DND-41 (cell line): Measurements from ENCODE around the gene HLTF.

Source experiments
- ATAC-seq: fragments of 200-7000 bp; cut with Tn5 transposase; 3 replicates; pipeline ENCODE4 v1.9.1; 2021; ENCODE audit warnings: low read depth; ENCODE audit not compliant: insufficient read depth
- DNase-seq: peaks from one replicate; pipeline ENCODE4 v3.0.0-alpha.2; 2020
- H2AFZ ChIP-seq: 2 replicates; pipeline ENCODE4 v1.6.0; 2012; ENCODE audit warnings: low read depth, low read length
- H3K27ac ChIP-seq: 2 replicates; pipeline ENCODE4 v1.5.1; 2012; ENCODE audit warnings: low read length, inconsistent platforms
- H3K27me3 ChIP-seq: fragments of 200-600 bp; sonication (generic); 2 replicates; pipeline ENCODE4 v1.6.0; 2012; ENCODE audit warnings: low read length, mild to moderate bottlenecking, inconsistent platforms; ENCODE audit not compliant: insufficient read depth, poor library complexity
- H3K36me3 ChIP-seq: 2 replicates; pipeline ENCODE4 v1.5.1; 2012; ENCODE audit warnings: low read length, inconsistent platforms; ENCODE audit not compliant: insufficient read depth
- H3K4me1 ChIP-seq: 2 replicates; pipeline ENCODE4 v1.5.1; 2012; ENCODE audit warnings: mild to moderate bottlenecking, low read length; ENCODE audit not compliant: insufficient read depth
- H3K4me2 ChIP-seq: 2 replicates; pipeline ENCODE4 v1.6.0; 2012; ENCODE audit warnings: mild to moderate bottlenecking, moderate library complexity, low read length, inconsistent platforms; ENCODE audit not compliant: insufficient read depth
- H3K4me3 ChIP-seq, 2 experiments: fragments of 200-600 bp in 1 of 2; shearing (Covaris generic) in 1 of 2; 2 replicates each; pipeline ENCODE4 v1.5.1; 2012 to 2016; ENCODE audit warnings: inconsistent platforms in 2 of 2, low read length in 2 of 2, mild to moderate bottlenecking in 2 of 2, low read depth in 1 of 2, moderate library complexity in 1 of 2
- H3K79me2 ChIP-seq: 2 replicates; pipeline ENCODE4 v1.6.0; 2012; ENCODE audit warnings: low read length, inconsistent platforms; ENCODE audit not compliant: insufficient read depth
- H3K9ac ChIP-seq: 2 replicates; pipeline ENCODE4 v1.6.0; 2012; ENCODE audit warnings: low read depth, mild to moderate bottlenecking, inconsistent platforms, low read length, moderate library complexity
- H3K9me3 ChIP-seq: 2 replicates; pipeline ENCODE4 v1.5.1; 2012; ENCODE audit warnings: low read length, moderate library complexity, mild to moderate bottlenecking, inconsistent platforms; ENCODE audit not compliant: insufficient read depth, severe bottlenecking
- H4K20me1 ChIP-seq: 2 replicates; pipeline ENCODE4 v1.6.0; 2012; ENCODE audit warnings: low read length; ENCODE audit not compliant: insufficient read depth
- CTCF ChIP-seq: IDR thresholded peaks from 2 replicates; pipeline ENCODE4 v1.5.1; 2012; ENCODE audit warnings: borderline replicate concordance, low read length, moderate library complexity, mild to moderate bottlenecking; ENCODE audit not compliant: poor library complexity, severe bottlenecking; ENCODE audit errors: extremely low read depth
- EZH2 ChIP-seq: IDR thresholded peaks from 3 replicates; pipeline ENCODE4 v1.6.1; 2012; ENCODE audit warnings: borderline replicate concordance, low read depth, mild to moderate bottlenecking, moderate library complexity, low read length, inconsistent platforms; ENCODE audit not compliant: severe bottlenecking

The HLTF gene

GRCh38 chr3:149013726-149014125 is 72.6 kb downstream of the HLTF start:
- Histone ChIP-seq H3K79me2 (no peaks in the 10 kb centered on the region), H3K4me3 (no peak overlapping the region), H3K36me3 (peaks cover 4% of the 10 kb centered on the region; the same call in 1 of the 2 replicates), H3K4me1 (peaks cover 9% of the 10 kb centered on the region), H3K27me3 (no peaks in the 10 kb centered on the region), H2AFZ (no peak overlapping the region), H3K9ac (no peak overlapping the region), H3K9me3 (no peaks in the 10 kb centered on the region), H3K27ac (no peak overlapping the region), H3K4me2 (no peak overlapping the region), H4K20me1 (no peaks in the 10 kb centered on the region)
- ATAC-seq: no peak
- no peak for TF ChIP-seq CTCF
- TF ChIP-seq EZH2: no peak
- DNase-seq: no peak

- Histone ChIP-seq H3K27ac (no peak overlapping the region), H3K9me3 (no peaks in the 10 kb centered on the region), H3K36me3 (peaks cover 4% of the 10 kb centered on the region; the same call in 1 of the 2 replicates), H3K79me2 (no peaks in the 10 kb centered on the region), H3K4me3 (no peak overlapping the region), H4K20me1 (no peaks in the 10 kb centered on the region), H3K4me1 (peaks cover 9% of the 10 kb centered on the region), H3K27me3 (no peaks in the 10 kb centered on the region), H3K9ac (no peak overlapping the region), H2AFZ (no peak overlapping the region), H3K4me2 (no peak overlapping the region)
- TF ChIP-seq EZH2: no peak
- TF ChIP-seq CTCF: no peak
- no peak for ATAC-seq
- DNase-seq: no peak
These were observed 74.7 kb downstream of the HLTF start for GRCh38 chr3:149011676-149012075.

DNA sequence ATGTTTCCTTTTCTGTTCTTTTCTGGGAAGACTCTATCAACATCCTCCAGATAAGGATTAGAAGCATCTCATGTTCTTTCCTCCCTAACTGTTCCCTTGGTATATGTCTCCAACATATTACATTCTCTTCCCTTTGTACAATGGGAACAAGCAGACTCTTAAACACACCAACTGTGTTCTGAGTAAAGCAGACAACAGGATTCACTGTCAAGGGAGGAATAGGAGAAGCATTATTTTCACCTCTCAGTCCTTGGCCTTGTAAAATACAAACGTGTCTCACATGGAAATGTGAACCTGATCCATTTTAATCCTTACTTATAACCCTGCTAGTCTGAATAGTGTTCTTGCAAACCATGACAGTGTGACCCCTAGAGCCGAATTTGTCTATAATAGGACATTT is 75.4 kb downstream of the HLTF start:
- H3K4me2 ChIP-seq: no peak overlapping the region
- TF ChIP-seq CTCF (no peak), EZH2 (no peak)
- H3K27ac ChIP-seq: no peak overlapping the region
- no peaks in the 10 kb centered on the region for H3K9me3 ChIP-seq
- no peak overlapping the region for H3K9ac ChIP-seq
- ATAC-seq (no peak), DNase-seq (no peak)
- H3K4me1 ChIP-seq: peaks cover 9% of the 10 kb centered on the region
- no peak overlapping the region for H3K4me3 ChIP-seq
- H3K36me3 ChIP-seq: peaks cover 4% of the 10 kb centered on the region; the same call in 1 of the 2 replicates
- H4K20me1 ChIP-seq: no peaks in the 10 kb centered on the region
- H2AFZ ChIP-seq: no peak overlapping the region
- H3K79me2 ChIP-seq: no peaks in the 10 kb centered on the region
- no peaks in the 10 kb centered on the region for H3K27me3 ChIP-seq

DNA sequence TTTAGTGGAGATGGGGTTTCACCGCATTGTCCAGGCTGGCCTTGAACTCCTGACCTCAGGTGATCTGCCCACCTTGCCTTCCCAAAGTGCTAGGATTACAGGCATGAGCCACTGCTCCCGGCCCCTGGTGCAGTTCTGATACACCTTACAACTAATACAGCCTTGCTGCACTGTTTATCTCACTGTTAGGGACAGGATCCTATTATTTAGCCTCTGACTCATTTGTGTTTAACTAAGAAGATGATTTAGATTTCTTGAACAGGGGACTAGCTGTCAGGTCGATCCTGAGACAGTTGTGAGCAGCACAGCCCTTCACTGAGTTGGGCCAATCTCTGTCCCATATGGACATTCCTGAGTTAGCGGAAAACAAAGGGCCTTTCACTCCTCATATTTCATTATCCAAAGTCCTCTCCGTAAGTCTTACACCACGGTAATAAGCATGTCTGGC is 75.8 kb downstream of the HLTF start:
- TF ChIP-seq CTCF (no peak), EZH2 (no peak)
- Histone ChIP-seq H3K4me1 (peaks cover 9% of the 10 kb centered on the region), H3K27ac (no peak overlapping the region), H4K20me1 (no peaks in the 10 kb centered on the region), H3K27me3 (no peaks in the 10 kb centered on the region), H3K4me2 (no peak overlapping the region), H2AFZ (no peak overlapping the region), H3K9me3 (no peaks in the 10 kb centered on the region), H3K9ac (no peak overlapping the region), H3K79me2 (no peaks in the 10 kb centered on the region), H3K36me3 (peaks cover 4% of the 10 kb centered on the region; the same call in 1 of the 2 replicates), H3K4me3 (no peak overlapping the region)
- no peak for DNase-seq
- ATAC-seq: no peak
